K562 (cell line): ENCODE data around the gene TNFSF18. TPM values are rescaled to one million over a fixed set of nuclear protein-coding genes. Genes with fewer than 3 reads are reported as not detected.

Experiments
- ATAC-seq: fragments of 200-7000 bp; cut with Tn5 transposase; 3 replicates; pipeline ENCODE4 v1.9.1; 2020; ENCODE audit warnings: moderate library complexity
- BruUV-seq: library from RNA; stranded (reverse); fragments of 400-500 nt; replicated peaks from 2 replicates; lab custom pipeline; 2021; lab: Mats Ljungman, UMichigan
- CTCF ChIA-PET: fragments of 300-600 bp; formaldehyde crosslinking; extraction: SDS; loops from one replicate; lab custom pipeline; 2021; ENCODE audit warnings: low intra/inter-chr PET ratio; lab: Yijun Ruan, JAX
- POLR2A ChIA-PET: fragments of 300-600, 350-650 bp; sonication (Branson Sonifier 250); formaldehyde crosslinking; extraction: SDS; loops from one replicate; lab custom pipeline; 2021; ENCODE audit warnings: antibody characterized with exemption, inconsistent platforms; lab: Yijun Ruan, JAX
- DNase-seq, 4 experiments: peaks; one replicate each; pipeline versions ENCODE4 v3.0.0 to v3.0.0-alpha.2; 2011 to 2018; ENCODE audit warnings: low spot score in 3 of 4, mixed read lengths in 3 of 4; ENCODE audit errors: extremely low read depth in 1 of 4
- FAIRE-seq: peaks from 2 replicates; lab custom pipeline; 2011; peaks lifted over from hg19 to GRCh38; lab: Jason Lieb, UNC
- H2AFZ ChIP-seq: 2 replicates; pipeline ENCODE4 v1.6.0; 2011; ENCODE audit warnings: low read depth, low read length, control low read depth, inconsistent platforms
- H3K27ac ChIP-seq: fragments of 200-600 bp; 3 replicates; pipeline ENCODE4 v1.8.0; 2011; ENCODE audit warnings: low read depth, mild to moderate bottlenecking, control low read depth, inconsistent platforms, low read length, moderate library complexity, mixed read lengths; ENCODE audit errors: extremely low read depth
- H3K27me3 ChIP-seq, 2 experiments: fragments of 300-600 bp in 1 of 2; 2 replicates in 1 of 2; 3 replicates in 1 of 2; pipeline versions ENCODE4 v1.6.0 to v1.8.0; 2011; ENCODE audit warnings: inconsistent platforms in 2 of 2, low read length in 2 of 2, mild to moderate bottlenecking in 1 of 2, mixed read lengths in 1 of 2, moderate library complexity in 1 of 2; ENCODE audit not compliant: control insufficient read depth in 2 of 2, insufficient read depth in 2 of 2
- H3K36me3 ChIP-seq: fragments of 300-600 bp; 3 replicates; pipeline ENCODE4 v1.8.0; 2011; ENCODE audit warnings: mild to moderate bottlenecking, low read length, inconsistent platforms; ENCODE audit not compliant: control insufficient read depth, insufficient read depth
- H3K4me1 ChIP-seq, 2 experiments: fragments of 200-600 bp in 1 of 2; replicated peaks in 1 of 2; 2 replicates in 1 of 2; 3 replicates in 1 of 2; pipeline versions ENCODE4 v1.5.1 to v1.8.0; 2011; ENCODE audit warnings: inconsistent platforms in 2 of 2, low read length in 2 of 2, mild to moderate bottlenecking in 1 of 2, mixed read lengths in 1 of 2, moderate library complexity in 1 of 2; ENCODE audit not compliant: control insufficient read depth in 2 of 2, insufficient read depth in 2 of 2
- H3K4me2 ChIP-seq: 2 replicates; pipeline ENCODE4 v1.6.1; 2011; ENCODE audit warnings: low read length, control low read depth, inconsistent platforms, mixed read lengths; ENCODE audit not compliant: insufficient read depth
- H3K4me3 ChIP-seq: fragments of 200-600 bp; sonication (generic), shearing (Covaris generic); 2 replicates; pipeline ENCODE4 v1.5.1; 2016; ENCODE audit warnings: control low read depth, inconsistent platforms
- H3K79me2 ChIP-seq: fragments of 200-600 bp; 3 replicates; pipeline ENCODE4 v1.8.0; 2011; ENCODE audit warnings: low read length, inconsistent platforms; ENCODE audit not compliant: control insufficient read depth, insufficient read depth
- H3K9ac ChIP-seq, 2 experiments: 2 replicates each; pipeline versions ENCODE4 v1.6.0 to v1.6.1; 2011; ENCODE audit warnings: low read depth in 2 of 2, low read length in 2 of 2, control low read depth in 1 of 2, inconsistent platforms in 1 of 2, mild to moderate bottlenecking in 1 of 2, mixed read lengths in 1 of 2; ENCODE audit not compliant: insufficient read depth in 1 of 2
- H3K9me1 ChIP-seq: one replicate; pipeline ENCODE4 v1.6.0; 2011; ENCODE audit warnings: inconsistent platforms, mild to moderate bottlenecking, low read length, moderate library complexity; ENCODE audit not compliant: control insufficient read depth, insufficient read depth
- H3K9me3 ChIP-seq: replicated peaks from 2 replicates; pipeline ENCODE4 v1.5.1; 2011; ENCODE audit warnings: low read depth, low read length, inconsistent platforms; ENCODE audit not compliant: control insufficient read depth, insufficient read depth
- H4K20me1 ChIP-seq: replicated peaks from 2 replicates; pipeline ENCODE4 v1.6.1; 2011; ENCODE audit warnings: low read length, inconsistent platforms, mixed read lengths; ENCODE audit not compliant: control insufficient read depth, insufficient read depth
- MCM3 ChIP-seq: fragments of 450-650 bp; IDR thresholded peaks from 2 replicates; pipeline ENCODE4 v1.6.1; 2016
- TAF15 ChIP-seq: fragments of 200-400 bp; formaldehyde crosslinking; IDR thresholded peaks from 2 replicates; pipeline ENCODE4 v1.6.1; 2017; ENCODE audit warnings: mild to moderate bottlenecking, low read depth, low read length, moderate library complexity
- WGBS: fragments of 100-300 bp; shearing (Covaris generic); methylation state at CpG from one replicate; pipeline ENCODE4 v1.1.6; 2016; ENCODE audit warnings: low coverage, mixed read lengths; ENCODE audit not compliant: insufficient coverage; ENCODE audit errors: missing lambda C conversion rate; 5-methylcytosine and 5-hydroxymethylcytosine counted together
- in situ Hi-C: fragments of 300-500 bp; cut with MboI; formaldehyde crosslinking; loops from 4 replicates; pipeline ENCODE4 v1.15.0; 2018; ENCODE audit warnings: inconsistent platforms, mixed read lengths
- intact Hi-C: fragments of 100-400 bp; cut with micrococcal nuclease; formaldehyde crosslinking; loops from 2 replicates; pipeline ENCODE4 v1.14.2; 2022
- polyA plus RNA-seq, 8 experiments: library from polyadenylated mRNA; depleted of rRNA in 4 of 8; stranded (reverse) in 5 of 8; unstranded in 3 of 8; fragments of >200 nt; fragmentation: Nextera tagmentation in 2 of 8; fragmentation: Illumina TruSeq in 1 of 8; extraction: Ambion mirVana in 2 of 8; extraction: Trizol in 1 of 8; gene quantifications; 2 replicates each; pipeline versions ENCODE4 v1.2.1 to v1.2.3, GENCODE V29; 2011 to 2014; ENCODE audit warnings: inconsistent platforms in 1 of 8, missing spikeins in 1 of 8
- total RNA-seq, 7 experiments: library from RNA; depleted of rRNA in 6 of 7; stranded (reverse); fragments of >200 nt in 6 of 7; fragmentation: Illumina TruSeq in 2 of 7; extraction: Trizol in 2 of 7; gene quantifications; 2 replicates each; pipeline versions ENCODE4 v1.2.1 to v1.2.3, GENCODE V29; 2011 to 2021; ENCODE audit warnings: low replicate concordance in 1 of 7
- TF ChIP-seq, protein P1 (sequence below): sonication (generic); formaldehyde crosslinking; IDR thresholded peaks from 2 replicates; pipeline ENCODE4 v1.8.0; 2023; ENCODE audit warnings: missing genetic modification reagents, mild to moderate bottlenecking, borderline replicate concordance
- TF ChIP-seq, protein P2 (sequence below): fragments of 250-450 bp; sonication (Bioruptor Pico); IDR thresholded peaks from 2 replicates; pipeline ENCODE4 v1.8.0; 2021; ENCODE audit warnings: moderate library complexity, mild to moderate bottlenecking, inconsistent platforms
- TF ChIP-seq, protein P3 (sequence below): fragments of 250-450 bp; sonication (Bioruptor Pico); IDR thresholded peaks from 2 replicates; pipeline ENCODE4 v1.4.0; 2020; ENCODE audit warnings: mild to moderate bottlenecking

Gene TNFSF18
- total and polyA plus RNA-seq, 9 of the 15 experiments (the other 6 are each of a cell fraction or from before 2014, with no cell fraction given) = not detected

DNA sequence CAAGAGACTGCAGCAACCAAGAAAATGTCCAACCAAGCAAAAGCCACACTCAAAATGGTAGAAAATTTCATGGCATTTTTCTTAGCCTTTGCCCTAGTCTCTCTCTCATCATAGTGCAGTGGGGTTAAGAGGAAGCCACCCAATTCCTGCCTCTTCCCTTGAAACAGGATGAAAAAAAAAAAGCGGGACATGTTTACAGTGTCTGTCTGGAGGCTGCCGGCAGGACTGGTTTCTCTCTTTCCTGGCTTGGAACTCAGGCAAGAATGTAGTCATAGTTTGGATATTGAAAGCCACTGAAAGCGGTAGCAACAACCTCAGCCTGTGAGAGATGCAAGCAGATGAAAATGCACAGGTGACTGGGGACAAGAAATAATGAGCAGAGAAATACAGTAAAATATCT is 13.3 kb upstream of the TNFSF18 start:
- no TSS peak for BruUV-seq
- Histone ChIP-seq H3K79me2 (no peaks in the 10 kb centered on the region), H3K27ac (no peak overlapping the region), H2AFZ (no peak overlapping the region), H3K4me1 (no peaks in the 10 kb centered on the region), H4K20me1 (no peaks in the 10 kb centered on the region), H3K4me3 (no peak overlapping the region), H3K9ac (no peak overlapping the region), H3K4me2 (no peak overlapping the region)
- CTCF ChIA-PET = no interaction called here
- no peak for DNase-seq
- ATAC-seq = no peak
- 0% methylated on average over 3 of the region's 3 CpGs for WGBS
- intact Hi-C loops (no loop called here), in situ Hi-C loops (no loop called here)
- TF ChIP-seq, protein P1, sequence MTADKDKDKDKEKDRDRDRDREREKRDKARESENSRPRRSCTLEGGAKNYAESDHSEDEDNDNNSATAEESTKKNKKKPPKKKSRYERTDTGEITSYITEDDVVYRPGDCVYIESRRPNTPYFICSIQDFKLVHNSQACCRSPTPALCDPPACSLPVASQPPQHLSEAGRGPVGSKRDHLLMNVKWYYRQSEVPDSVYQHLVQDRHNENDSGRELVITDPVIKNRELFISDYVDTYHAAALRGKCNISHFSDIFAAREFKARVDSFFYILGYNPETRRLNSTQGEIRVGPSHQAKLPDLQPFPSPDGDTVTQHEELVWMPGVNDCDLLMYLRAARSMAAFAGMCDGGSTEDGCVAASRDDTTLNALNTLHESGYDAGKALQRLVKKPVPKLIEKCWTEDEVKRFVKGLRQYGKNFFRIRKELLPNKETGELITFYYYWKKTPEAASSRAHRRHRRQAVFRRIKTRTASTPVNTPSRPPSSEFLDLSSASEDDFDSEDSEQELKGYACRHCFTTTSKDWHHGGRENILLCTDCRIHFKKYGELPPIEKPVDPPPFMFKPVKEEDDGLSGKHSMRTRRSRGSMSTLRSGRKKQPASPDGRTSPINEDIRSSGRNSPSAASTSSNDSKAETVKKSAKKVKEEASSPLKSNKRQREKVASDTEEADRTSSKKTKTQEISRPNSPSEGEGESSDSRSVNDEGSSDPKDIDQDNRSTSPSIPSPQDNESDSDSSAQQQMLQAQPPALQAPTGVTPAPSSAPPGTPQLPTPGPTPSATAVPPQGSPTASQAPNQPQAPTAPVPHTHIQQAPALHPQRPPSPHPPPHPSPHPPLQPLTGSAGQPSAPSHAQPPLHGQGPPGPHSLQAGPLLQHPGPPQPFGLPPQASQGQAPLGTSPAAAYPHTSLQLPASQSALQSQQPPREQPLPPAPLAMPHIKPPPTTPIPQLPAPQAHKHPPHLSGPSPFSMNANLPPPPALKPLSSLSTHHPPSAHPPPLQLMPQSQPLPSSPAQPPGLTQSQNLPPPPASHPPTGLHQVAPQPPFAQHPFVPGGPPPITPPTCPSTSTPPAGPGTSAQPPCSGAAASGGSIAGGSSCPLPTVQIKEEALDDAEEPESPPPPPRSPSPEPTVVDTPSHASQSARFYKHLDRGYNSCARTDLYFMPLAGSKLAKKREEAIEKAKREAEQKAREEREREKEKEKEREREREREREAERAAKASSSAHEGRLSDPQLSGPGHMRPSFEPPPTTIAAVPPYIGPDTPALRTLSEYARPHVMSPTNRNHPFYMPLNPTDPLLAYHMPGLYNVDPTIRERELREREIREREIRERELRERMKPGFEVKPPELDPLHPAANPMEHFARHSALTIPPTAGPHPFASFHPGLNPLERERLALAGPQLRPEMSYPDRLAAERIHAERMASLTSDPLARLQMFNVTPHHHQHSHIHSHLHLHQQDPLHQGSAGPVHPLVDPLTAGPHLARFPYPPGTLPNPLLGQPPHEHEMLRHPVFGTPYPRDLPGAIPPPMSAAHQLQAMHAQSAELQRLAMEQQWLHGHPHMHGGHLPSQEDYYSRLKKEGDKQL (CRISPR knock-in tag) = no peak
- TF ChIP-seq, protein P2, sequence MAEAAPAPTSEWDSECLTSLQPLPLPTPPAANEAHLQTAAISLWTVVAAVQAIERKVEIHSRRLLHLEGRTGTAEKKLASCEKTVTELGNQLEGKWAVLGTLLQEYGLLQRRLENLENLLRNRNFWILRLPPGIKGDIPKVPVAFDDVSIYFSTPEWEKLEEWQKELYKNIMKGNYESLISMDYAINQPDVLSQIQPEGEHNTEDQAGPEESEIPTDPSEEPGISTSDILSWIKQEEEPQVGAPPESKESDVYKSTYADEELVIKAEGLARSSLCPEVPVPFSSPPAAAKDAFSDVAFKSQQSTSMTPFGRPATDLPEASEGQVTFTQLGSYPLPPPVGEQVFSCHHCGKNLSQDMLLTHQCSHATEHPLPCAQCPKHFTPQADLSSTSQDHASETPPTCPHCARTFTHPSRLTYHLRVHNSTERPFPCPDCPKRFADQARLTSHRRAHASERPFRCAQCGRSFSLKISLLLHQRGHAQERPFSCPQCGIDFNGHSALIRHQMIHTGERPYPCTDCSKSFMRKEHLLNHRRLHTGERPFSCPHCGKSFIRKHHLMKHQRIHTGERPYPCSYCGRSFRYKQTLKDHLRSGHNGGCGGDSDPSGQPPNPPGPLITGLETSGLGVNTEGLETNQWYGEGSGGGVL (CRISPR knock-in tag) = no peak
- no peak for TF ChIP-seq TAF15
- TF ChIP-seq, protein P3, sequence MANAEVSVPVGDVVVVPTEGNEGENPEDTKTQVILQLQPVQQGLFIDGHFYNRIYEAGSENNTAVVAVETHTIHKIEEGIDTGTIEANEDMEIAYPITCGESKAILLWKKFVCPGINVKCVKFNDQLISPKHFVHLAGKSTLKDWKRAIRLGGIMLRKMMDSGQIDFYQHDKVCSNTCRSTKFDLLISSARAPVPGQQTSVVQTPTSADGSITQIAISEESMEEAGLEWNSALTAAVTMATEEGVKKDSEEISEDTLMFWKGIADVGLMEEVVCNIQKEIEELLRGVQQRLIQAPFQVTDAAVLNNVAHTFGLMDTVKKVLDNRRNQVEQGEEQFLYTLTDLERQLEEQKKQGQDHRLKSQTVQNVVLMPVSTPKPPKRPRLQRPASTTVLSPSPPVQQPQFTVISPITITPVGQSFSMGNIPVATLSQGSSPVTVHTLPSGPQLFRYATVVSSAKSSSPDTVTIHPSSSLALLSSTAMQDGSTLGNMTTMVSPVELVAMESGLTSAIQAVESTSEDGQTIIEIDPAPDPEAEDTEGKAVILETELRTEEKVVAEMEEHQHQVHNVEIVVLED (CRISPR knock-in tag) = no peak
- TF ChIP-seq MCM3 = no peak
- TF ChIP-seq, all 486 proteins: peak for 0
- no peaks in the 10 kb centered on the region for H3K9me1 ChIP-seq
- no peaks in the 10 kb centered on the region for H3K36me3 ChIP-seq
- H3K9me3 ChIP-seq = no peaks in the 10 kb centered on the region
- FAIRE-seq = no peak
- H3K27me3 ChIP-seq = no peaks in the 10 kb centered on the region
- POLR2A ChIA-PET = no interaction called here
